Loucy (cell line): ENCODE measurements around the gene RSU1.

Experiments used
- H2AFZ ChIP-seq: fragments of 200-600 bp; sonication (generic); 2 replicates; pipeline ENCODE4 v1.6.0; 2016; ENCODE audit warnings: antibody characterized with exemption, mild to moderate bottlenecking, low read length, moderate library complexity
- H3F3A ChIP-seq: fragments of 200-600 bp; 2 replicates; pipeline ENCODE4 v1.6.0; 2016; ENCODE audit warnings: antibody characterized with exemption, low read depth, mild to moderate bottlenecking
- H3K27me3 ChIP-seq: fragments of 200-600 bp; sonication (generic); 2 replicates; pipeline ENCODE4 v1.6.1; 2014; ENCODE audit warnings: low read length, mild to moderate bottlenecking; ENCODE audit not compliant: insufficient read depth, poor library complexity, severe bottlenecking
- H3K36me3 ChIP-seq: fragments of 200-600 bp; sonication (generic); 2 replicates; pipeline ENCODE4 v1.6.1; 2016; ENCODE audit warnings: low read length; ENCODE audit not compliant: insufficient read depth
- H3K4me1 ChIP-seq: fragments of 200-600 bp; sonication (generic); 2 replicates; pipeline ENCODE4 v1.5.1; 2014; ENCODE audit warnings: low read length, mild to moderate bottlenecking; ENCODE audit not compliant: insufficient read depth, poor library complexity, severe bottlenecking
- H3K4me2 ChIP-seq: fragments of 200-600 bp; sonication (generic); 2 replicates; pipeline ENCODE4 v1.6.0; 2014; ENCODE audit warnings: antibody characterized with exemption, low read length, low read depth, mild to moderate bottlenecking; ENCODE audit not compliant: poor library complexity, severe bottlenecking
- H3K4me3 ChIP-seq: fragments of 200-600 bp; sonication (generic); 2 replicates; pipeline ENCODE4 v1.5.1; 2014; ENCODE audit warnings: low read length, mild to moderate bottlenecking, mixed read lengths; ENCODE audit not compliant: poor library complexity, severe bottlenecking
- H3K79me2 ChIP-seq: fragments of 200-600 bp; sonication (generic); 2 replicates; pipeline ENCODE4 v1.6.1; 2014; ENCODE audit warnings: low read length; ENCODE audit not compliant: insufficient read depth
- H3K9ac ChIP-seq: fragments of 200-600 bp; sonication (generic); 2 replicates; pipeline ENCODE4 v1.6.0; 2014; ENCODE audit warnings: mild to moderate bottlenecking, low read depth, low read length, moderate library complexity; ENCODE audit not compliant: poor library complexity, severe bottlenecking
- H3K9me2 ChIP-seq: fragments of 200-600 bp; sonication (generic); replicated peaks from 2 replicates; pipeline ENCODE4 v1.6.1; 2016; ENCODE audit warnings: low read depth, low read length, mixed read lengths
- H3K9me3 ChIP-seq: fragments of 200-600 bp; sonication (generic); 2 replicates; pipeline ENCODE4 v1.6.1; 2014; ENCODE audit warnings: mild to moderate bottlenecking, antibody characterized with exemption, low read length, low read depth; ENCODE audit not compliant: insufficient read depth
- H4K20me1 ChIP-seq: fragments of 200-600 bp; sonication (generic); 2 replicates; pipeline ENCODE4 v1.6.0; 2014; ENCODE audit warnings: antibody characterized with exemption, low read length, mild to moderate bottlenecking; ENCODE audit not compliant: insufficient read depth, poor library complexity, severe bottlenecking
- EZH2phosphoT487 ChIP-seq: fragments of 200-600 bp; IDR thresholded peaks from 2 replicates; pipeline ENCODE4 v1.6.1; 2018; ENCODE audit warnings: antibody characterized with exemption, mild to moderate bottlenecking, moderate library complexity, borderline replicate concordance
- TF ChIP-seq, protein P1 (sequence below): fragments of 200-600 bp; sonication (generic); conservative IDR thresholded peaks from 2 replicates; pipeline ENCODE4 v1.5.1; 2014; ENCODE audit warnings: mild to moderate bottlenecking, antibody characterized with exemption, low read length

RSU1 gene

DNA sequence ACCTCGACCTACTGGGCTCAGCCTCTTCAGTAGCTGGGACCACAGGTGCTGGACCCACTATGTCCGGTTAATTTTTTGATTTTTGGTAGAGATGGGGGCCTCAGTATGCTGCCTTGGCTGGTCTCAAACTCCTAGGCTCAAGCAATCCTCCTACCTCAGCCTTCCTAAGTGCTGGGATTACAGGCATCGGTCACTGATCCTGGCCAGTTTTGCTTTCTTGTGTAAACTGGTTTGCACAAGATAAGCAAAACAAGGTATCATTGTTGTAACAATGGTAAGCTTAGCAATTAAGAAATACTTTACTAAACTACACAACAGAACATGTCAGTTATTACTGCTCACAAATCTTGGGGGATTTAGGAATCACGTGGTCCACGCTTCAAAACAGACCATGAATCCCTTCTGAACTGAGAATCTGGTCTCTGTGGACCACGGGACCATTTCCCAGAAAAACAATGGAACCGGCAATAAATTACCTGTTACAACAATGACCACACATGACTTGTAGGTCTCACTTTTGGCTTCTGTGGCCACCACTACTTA is 36.8 kb downstream of the RSU1 start:
- no peak overlapping the region for H2AFZ ChIP-seq
- H3K4me1 ChIP-seq: peaks cover 5% of the 10 kb centered on the region
- H3K36me3 ChIP-seq: peaks cover 5% of the 10 kb centered on the region; the same call in 1 of the 2 replicates
- H3K4me2 ChIP-seq: no peak overlapping the region
- no peaks in the 10 kb centered on the region for H3K9me3 ChIP-seq
- no peaks in the 10 kb centered on the region for H3F3A ChIP-seq
- H4K20me1 ChIP-seq: no peaks in the 10 kb centered on the region
- H3K9me2 ChIP-seq: no peaks in the 10 kb centered on the region
- no peak overlapping the region for H3K4me3 ChIP-seq
- TF ChIP-seq EZH2phosphoT487: no peak
- TF ChIP-seq, protein P1, sequence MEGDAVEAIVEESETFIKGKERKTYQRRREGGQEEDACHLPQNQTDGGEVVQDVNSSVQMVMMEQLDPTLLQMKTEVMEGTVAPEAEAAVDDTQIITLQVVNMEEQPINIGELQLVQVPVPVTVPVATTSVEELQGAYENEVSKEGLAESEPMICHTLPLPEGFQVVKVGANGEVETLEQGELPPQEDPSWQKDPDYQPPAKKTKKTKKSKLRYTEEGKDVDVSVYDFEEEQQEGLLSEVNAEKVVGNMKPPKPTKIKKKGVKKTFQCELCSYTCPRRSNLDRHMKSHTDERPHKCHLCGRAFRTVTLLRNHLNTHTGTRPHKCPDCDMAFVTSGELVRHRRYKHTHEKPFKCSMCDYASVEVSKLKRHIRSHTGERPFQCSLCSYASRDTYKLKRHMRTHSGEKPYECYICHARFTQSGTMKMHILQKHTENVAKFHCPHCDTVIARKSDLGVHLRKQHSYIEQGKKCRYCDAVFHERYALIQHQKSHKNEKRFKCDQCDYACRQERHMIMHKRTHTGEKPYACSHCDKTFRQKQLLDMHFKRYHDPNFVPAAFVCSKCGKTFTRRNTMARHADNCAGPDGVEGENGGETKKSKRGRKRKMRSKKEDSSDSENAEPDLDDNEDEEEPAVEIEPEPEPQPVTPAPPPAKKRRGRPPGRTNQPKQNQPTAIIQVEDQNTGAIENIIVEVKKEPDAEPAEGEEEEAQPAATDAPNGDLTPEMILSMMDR: no peak
- H3K79me2 ChIP-seq: no peaks in the 10 kb centered on the region
- H3K9ac ChIP-seq: no peak overlapping the region
- no peaks in the 10 kb centered on the region for H3K27me3 ChIP-seq

DNA sequence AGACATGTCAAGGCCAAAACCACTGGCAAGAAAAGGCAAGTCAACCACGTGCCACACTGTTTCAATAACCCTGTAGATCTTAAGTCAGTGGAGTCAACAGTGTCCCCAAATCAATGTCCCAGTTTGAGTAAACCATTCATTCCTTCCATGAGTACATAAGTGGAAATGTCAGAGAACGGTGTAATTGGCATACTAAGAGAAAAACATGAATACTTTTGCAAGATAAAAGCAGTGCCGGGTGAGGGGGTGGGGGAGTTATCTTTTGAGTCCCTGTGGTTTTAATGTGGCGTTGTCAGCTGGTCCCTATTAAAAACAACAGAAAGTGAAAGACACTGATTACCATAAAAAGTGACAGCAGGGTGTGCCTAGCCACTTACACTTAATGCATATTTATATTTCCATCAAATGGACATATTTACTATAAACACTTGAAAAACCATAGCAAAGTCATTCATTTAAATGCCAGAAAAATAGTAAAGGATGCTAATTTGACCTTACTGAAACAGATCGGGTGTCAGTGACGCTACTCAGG is 37.8 kb downstream of the RSU1 start:
- H3K9me3 ChIP-seq: no peaks in the 10 kb centered on the region
- no peaks in the 10 kb centered on the region for H3K79me2 ChIP-seq
- H3K27me3 ChIP-seq: no peaks in the 10 kb centered on the region
- H2AFZ ChIP-seq: no peak overlapping the region
- peaks cover 5% of the 10 kb centered on the region for H3K4me1 ChIP-seq
- H3K9me2 ChIP-seq: no peaks in the 10 kb centered on the region
- H3K36me3 ChIP-seq: peaks cover 5% of the 10 kb centered on the region; the same call in 1 of the 2 replicates
- no peak overlapping the region for H3K4me2 ChIP-seq
- no peak overlapping the region for H3K4me3 ChIP-seq
- TF ChIP-seq, protein P1: no peak
- no peak for TF ChIP-seq EZH2phosphoT487
- H3F3A ChIP-seq: no peaks in the 10 kb centered on the region
- no peak overlapping the region for H3K9ac ChIP-seq
- no peaks in the 10 kb centered on the region for H4K20me1 ChIP-seq

DNA sequence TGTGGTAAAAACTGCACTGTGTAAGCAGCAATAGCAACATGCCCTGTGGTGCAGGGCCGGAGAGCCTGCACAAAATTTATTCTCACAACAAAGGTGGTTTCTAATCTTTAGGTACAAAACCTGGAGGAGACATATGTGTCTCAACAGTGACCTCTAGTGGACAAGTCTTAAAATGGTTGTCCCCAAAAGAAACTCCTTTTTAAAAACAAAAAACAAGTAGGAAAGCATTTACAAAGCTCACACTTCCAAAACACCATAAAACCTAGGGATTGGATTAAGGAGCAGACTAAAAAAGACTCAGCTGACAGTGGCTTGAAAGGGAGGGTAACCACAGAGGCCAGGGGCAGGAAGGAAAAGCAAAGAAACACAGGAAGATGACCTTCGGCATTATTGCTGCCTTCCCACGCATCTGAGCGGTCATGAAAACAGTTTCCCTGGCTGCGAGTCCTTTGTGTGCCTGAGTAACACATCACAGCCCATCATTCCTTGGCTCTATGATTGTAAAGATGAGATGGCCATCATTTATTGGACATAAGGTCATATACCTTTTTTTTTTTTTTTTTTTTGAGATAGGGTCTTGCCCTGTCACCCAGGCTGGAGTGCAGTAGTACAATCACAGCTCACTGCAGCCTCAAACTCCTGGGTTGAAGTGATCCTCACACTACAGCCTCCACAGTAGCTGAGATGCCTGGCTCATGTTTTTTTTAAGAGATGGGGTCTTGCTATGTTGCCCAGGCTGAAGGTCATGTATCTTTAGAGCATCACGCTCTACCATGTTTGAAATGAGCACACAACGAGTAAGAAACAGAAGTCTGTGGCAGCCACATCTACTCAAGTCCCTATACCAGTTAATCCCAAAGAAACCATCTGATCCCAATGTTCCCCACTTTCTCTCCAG is 39.5 kb downstream of the RSU1 start:
- Histone ChIP-seq H3F3A (no peaks in the 10 kb centered on the region), H3K4me1 (peaks cover 5% of the 10 kb centered on the region), H3K9ac (no peak overlapping the region), H3K4me2 (no peak overlapping the region), H3K27me3 (no peaks in the 10 kb centered on the region), H3K9me3 (no peaks in the 10 kb centered on the region), H3K36me3 (peaks cover 5% of the 10 kb centered on the region; the same call in 1 of the 2 replicates), H3K4me3 (no peak overlapping the region), H3K9me2 (no peaks in the 10 kb centered on the region), H4K20me1 (no peaks in the 10 kb centered on the region), H2AFZ (no peak overlapping the region), H3K79me2 (no peaks in the 10 kb centered on the region)
- TF ChIP-seq EZH2phosphoT487: no peak
- TF ChIP-seq, protein P1: peak; percentile 84
